H1 (cell line): ENCODE data around the gene PVALB. TPM values are rescaled to one million over a fixed set of nuclear protein-coding genes. Genes with fewer than 3 reads are reported as not detected.
A peak's percentile ranks its signal among the peaks of the same experiment; 100 is the strongest.

Experiments used
- CTCF ChIA-PET: fragments of 300-600 bp; sonication (Branson Sonifier 250); formaldehyde crosslinking; loops from one replicate; lab custom pipeline; 2021; ENCODE audit not compliant: partially characterized antibody; lab: Charles Lee
- POLR2A ChIA-PET: fragments of 300-600 bp; sonication (Branson Sonifier 250); formaldehyde crosslinking; loops from one replicate; lab custom pipeline; 2021; ENCODE audit warnings: inconsistent platforms; ENCODE audit not compliant: partially characterized antibody; lab: Charles Lee
- DNase-seq, 2 experiments: peaks; one replicate each; pipeline versions ENCODE4 v3.0.0 to v3.0.0-alpha.2; 2010 to 2022; ENCODE audit warnings: low spot score in 2 of 2, low read depth in 1 of 2, mixed read lengths in 1 of 2
- FAIRE-seq: peaks from 2 replicates; lab custom pipeline; 2011; peaks lifted over from hg19 to GRCh38; lab: Jason Lieb, UNC
- H2AFZ ChIP-seq: 2 replicates; pipeline ENCODE4 v1.8.1; 2012; ENCODE audit warnings: low read length, inconsistent platforms
- H2AK5ac ChIP-seq: 2 replicates; pipeline ENCODE4 v1.6.1; 2013; ENCODE audit warnings: low read depth, low read length
- H2BK120ac ChIP-seq: replicated peaks from 2 replicates; pipeline ENCODE3; 2013; ENCODE audit warnings: low read depth, low read length, inconsistent platforms
- H2BK12ac ChIP-seq: 2 replicates; pipeline ENCODE4 v1.6.1; 2013; ENCODE audit warnings: low read depth, low read length
- H2BK15ac ChIP-seq: 2 replicates; pipeline ENCODE4 v1.6.1; 2013; ENCODE audit warnings: low read length
- H2BK20ac ChIP-seq: 2 replicates; pipeline ENCODE4 v1.6.1; 2013; ENCODE audit warnings: low read length
- H2BK5ac ChIP-seq: 2 replicates; pipeline ENCODE4 v1.6.1; 2013; ENCODE audit warnings: low read depth, low read length
- H3K14ac ChIP-seq: 2 replicates; pipeline ENCODE4 v1.6.1; 2013; ENCODE audit warnings: inconsistent platforms; ENCODE audit not compliant: insufficient read length
- H3K18ac ChIP-seq: 2 replicates; pipeline ENCODE4 v1.6.1; 2013; ENCODE audit warnings: low read length; ENCODE audit errors: extremely low read depth
- H3K23ac ChIP-seq: 2 replicates; pipeline ENCODE4 v1.6.1; 2013; ENCODE audit warnings: inconsistent platforms; ENCODE audit not compliant: insufficient read length
- H3K23me2 ChIP-seq: 2 replicates; pipeline ENCODE4 v1.6.1; 2013; ENCODE audit warnings: low read depth, low read length
- H3K27ac ChIP-seq: 2 replicates; pipeline ENCODE4 v1.6.1; 2011; ENCODE audit warnings: low read depth, low read length, inconsistent platforms
- H3K27me3 ChIP-seq, 4 experiments: replicated peaks in 1 of 4; 1 replicate in 1 of 4; 2 replicates in 3 of 4; pipeline versions ENCODE4 v1.6.1 to v1.8.1; 2011 to 2013; ENCODE audit warnings: low read length in 3 of 4, mild to moderate bottlenecking in 3 of 4, inconsistent platforms in 2 of 4, mixed read lengths in 2 of 4, moderate library complexity in 1 of 4; ENCODE audit not compliant: control insufficient read depth in 3 of 4, insufficient read depth in 3 of 4; ENCODE audit errors: extremely low read depth in 1 of 4
- H3K36me3 ChIP-seq, 4 experiments: 2 replicates each; pipeline versions ENCODE4 v1.6.1 to v1.8.1; 2011 to 2013; ENCODE audit warnings: mild to moderate bottlenecking in 4 of 4, low read length in 3 of 4, moderate library complexity in 2 of 4, control low read depth in 1 of 4, inconsistent platforms in 1 of 4; ENCODE audit not compliant: insufficient read depth in 4 of 4, control insufficient read depth in 2 of 4
- H3K4ac ChIP-seq: replicated peaks from 2 replicates; pipeline ENCODE3; 2013; ENCODE audit warnings: low read length, low read depth, mixed read lengths, inconsistent platforms; ENCODE audit not compliant: insufficient read length
- H3K4me1 ChIP-seq, 4 experiments: replicated peaks in 1 of 4; 1 replicate in 1 of 4; 2 replicates in 3 of 4; pipeline versions ENCODE4 v1.6.1 to v1.8.1; 2011 to 2013; ENCODE audit warnings: low read length in 3 of 4, inconsistent platforms in 2 of 4, mixed read lengths in 1 of 4; ENCODE audit not compliant: insufficient read depth in 4 of 4, control insufficient read depth in 3 of 4
- H3K4me2 ChIP-seq, 2 experiments: 2 replicates each; pipeline versions ENCODE4 v1.6.1 to v1.8.1; 2011 to 2013; ENCODE audit warnings: low read depth in 2 of 2, low read length in 2 of 2, control low read depth in 1 of 2, inconsistent platforms in 1 of 2, mild to moderate bottlenecking in 1 of 2; ENCODE audit not compliant: insufficient read depth in 1 of 2
- H3K4me3 ChIP-seq, 4 experiments: fragments of 200-600, 300-600 bp in 1 of 4; sonication (generic), shearing (Covaris generic), sonication (Bioruptor Twin) in 1 of 4; 2 replicates each; pipeline versions ENCODE4 v1.5.1 to v1.8.1; 2011 to 2016; ENCODE audit warnings: low read length in 4 of 4, low read depth in 3 of 4, control low read depth in 2 of 4, inconsistent platforms in 2 of 4, mild to moderate bottlenecking in 2 of 4, mixed read lengths in 1 of 4, moderate library complexity in 1 of 4; ENCODE audit not compliant: insufficient read depth in 2 of 4; ENCODE audit errors: extremely low read depth in 1 of 4
- H3K56ac ChIP-seq: replicated peaks from 2 replicates; pipeline ENCODE3; 2013; ENCODE audit warnings: low read depth, mild to moderate bottlenecking, mixed read lengths, low read length, inconsistent platforms; ENCODE audit not compliant: insufficient read length
- H3K79me1 ChIP-seq: 2 replicates; pipeline ENCODE4 v1.6.1; 2013; ENCODE audit warnings: low read depth, low read length, control low read depth
- H3K79me2 ChIP-seq, 2 experiments: 2 replicates each; pipeline versions ENCODE4 v1.6.1 to v1.8.1; 2012 to 2013; ENCODE audit warnings: low read length in 2 of 2, mild to moderate bottlenecking in 2 of 2, inconsistent platforms in 1 of 2; ENCODE audit not compliant: insufficient read depth in 2 of 2, control insufficient read depth in 1 of 2
- H3K9ac ChIP-seq, 4 experiments: replicated peaks in 1 of 4; 1 replicate in 1 of 4; 2 replicates in 3 of 4; pipeline versions ENCODE4 v1.6.1 to v1.8.1; 2011 to 2013; ENCODE audit warnings: low read depth in 3 of 4, low read length in 3 of 4, control low read depth in 2 of 4, mild to moderate bottlenecking in 2 of 4, moderate library complexity in 2 of 4, inconsistent platforms in 1 of 4; ENCODE audit errors: extremely low read depth in 1 of 4
- H3K9me3 ChIP-seq, 2 experiments: 2 replicates each; pipeline versions ENCODE4 v1.6.1 to v1.8.1; 2012 to 2013; ENCODE audit warnings: mild to moderate bottlenecking in 2 of 2, moderate library complexity in 2 of 2, control low read depth in 1 of 2, inconsistent platforms in 1 of 2, low read depth in 1 of 2, low read length in 1 of 2, mixed read lengths in 1 of 2; ENCODE audit not compliant: insufficient read depth in 2 of 2
- H4K20me1 ChIP-seq, 2 experiments: replicated peaks in 1 of 2; 2 replicates each; pipeline versions ENCODE3 to v1.8.1; 2011 to 2013; ENCODE audit warnings: inconsistent platforms in 2 of 2, low read length in 2 of 2, mild to moderate bottlenecking in 1 of 2; ENCODE audit not compliant: insufficient read depth in 2 of 2, control insufficient read depth in 1 of 2
- H4K5ac ChIP-seq: 2 replicates; pipeline ENCODE4 v1.6.1; 2013; ENCODE audit warnings: low read length, low read depth, mixed read lengths, inconsistent platforms; ENCODE audit not compliant: insufficient read length
- H4K8ac ChIP-seq: 2 replicates; pipeline ENCODE4 v1.8.0; 2013; ENCODE audit warnings: mild to moderate bottlenecking, moderate library complexity, low read length, inconsistent platforms; ENCODE audit not compliant: insufficient read depth; ENCODE audit errors: extremely low read depth
- H4K91ac ChIP-seq: replicated peaks from 2 replicates; pipeline ENCODE3; 2013; ENCODE audit warnings: low read length, mixed read lengths, inconsistent platforms; ENCODE audit not compliant: insufficient read length
- CEBPB ChIP-seq: IDR thresholded peaks from 2 replicates; pipeline ENCODE4 v1.6.1; 2012; ENCODE audit warnings: low read depth, low read length
- E2F6 ChIP-seq: IDR thresholded peaks from 2 replicates; pipeline ENCODE4 v1.6.1; 2012; ENCODE audit warnings: inconsistent platforms
- EP300 ChIP-seq, 2 experiments: IDR thresholded peaks; 1 replicate in 1 of 2; 2 replicates in 1 of 2; pipeline ENCODE4 v1.6.1; 2011 to 2012; ENCODE audit warnings: low read depth in 2 of 2, low read length in 2 of 2, mild to moderate bottlenecking in 2 of 2, borderline replicate concordance in 1 of 2, inconsistent platforms in 1 of 2, moderate library complexity in 1 of 2
- FOSL1 ChIP-seq: IDR thresholded peaks from 2 replicates; pipeline ENCODE4 v1.6.1; 2011; ENCODE audit warnings: mild to moderate bottlenecking, low read depth, low read length, moderate library complexity; ENCODE audit not compliant: insufficient read depth
- HDAC2 ChIP-seq, 2 experiments: fragments of 300-600 bp in 1 of 2; sonication (generic) in 1 of 2; IDR thresholded peaks; 2 replicates each; pipeline ENCODE4 v1.6.1; 2011 to 2012; ENCODE audit warnings: low read depth in 2 of 2, low read length in 2 of 2, mild to moderate bottlenecking in 2 of 2, moderate library complexity in 2 of 2, borderline replicate concordance in 1 of 2, inconsistent platforms in 1 of 2
- NANOG ChIP-seq: IDR thresholded peaks from 2 replicates; pipeline ENCODE4 v1.6.1; 2011; ENCODE audit warnings: low read length, low read depth, mild to moderate bottlenecking, inconsistent platforms; ENCODE audit not compliant: insufficient read depth, poor library complexity, severe bottlenecking
- RBBP5 ChIP-seq: IDR thresholded peaks from 2 replicates; pipeline ENCODE4 v1.7.1; 2012; ENCODE audit warnings: low read depth, mild to moderate bottlenecking, inconsistent platforms, low read length, moderate library complexity, borderline replicate concordance
- SAP30 ChIP-seq: fragments of 300-600 bp; sonication (generic); IDR thresholded peaks from 2 replicates; pipeline ENCODE4 v1.7.1; 2012; ENCODE audit warnings: low read length, moderate library complexity, mild to moderate bottlenecking, inconsistent platforms; ENCODE audit not compliant: insufficient read depth, insufficient replicate concordance
- TCF12 ChIP-seq: IDR thresholded peaks from 2 replicates; pipeline ENCODE4 v1.6.1; 2011; ENCODE audit warnings: low read depth, mild to moderate bottlenecking, low read length
- USF2 ChIP-seq: IDR thresholded peaks from 2 replicates; pipeline ENCODE4 v1.6.1; 2011; ENCODE audit warnings: low read length, improper control_type of control experiment
- WGBS, 2 experiments: shearing (Covaris generic) in 1 of 2; methylation state at CpG; one replicate each; pipeline versions ENCODE4 v1.1.6 to v1.1.7; 2013 to 2015; ENCODE audit warnings: low lambda C conversion rate in 2 of 2, mixed read lengths in 2 of 2, inconsistent platforms in 1 of 2, low coverage in 1 of 2, missing lambda C conversion rate in 1 of 2; ENCODE audit not compliant: insufficient replicate concordance in 2 of 2, insufficient coverage in 1 of 2, insufficient read length in 1 of 2; ENCODE audit errors: extremely low coverage in 1 of 2, missing lambda C conversion rate in 1 of 2; 5-methylcytosine and 5-hydroxymethylcytosine counted together
- polyA plus RNA-seq, 7 experiments: library from polyadenylated mRNA; depleted of rRNA in 3 of 7; stranded (reverse) in 5 of 7; unstranded in 2 of 7; fragments of >200 nt in 5 of 7; fragments of 200-250 nt in 2 of 7; gene quantifications; 1 replicate in 5 of 7; 2 replicates in 1 of 7; 4 replicates in 1 of 7; pipeline versions ENCODE4 v1.2.1 to v1.2.3, GENCODE V29; 2011 to 2013; ENCODE audit warnings: missing spikeins in 2 of 7, mixed read lengths in 2 of 7
- total RNA-seq: library from RNA; stranded (reverse); fragmentation: NEBNext Ultra II Directional; extraction: Animal tissue kit (Norgen Biotek cat#: 25700); gene quantifications from 2 replicates; pipeline ENCODE4 v1.2.1, GENCODE V29; 2021

The PVALB gene
- total and polyA plus RNA-seq, 2 of the 8 experiments (the other 6 are each of a cell fraction or from before 2014, with no cell fraction given), result 1.7 to 5.4 TPM

GRCh38 chr22:36865346-36865745, 48.5 kb upstream of the PVALB start:
- H3K4me2 ChIP-seq, result no peak overlapping the region
- H3K9ac ChIP-seq, result no peak overlapping the region
- H3K27ac ChIP-seq, result no peak overlapping the region
- H3K18ac ChIP-seq, result no peak overlapping the region
- ChIA-PET CTCF (interaction anchor here (0.9 to 7.7 kb wide), 9 partner anchors 7 to 183 kb away, joined by 3 to 89 read pairs (median 4); partner anchors contain the start of gene NCF4), POLR2A (no interaction called here)
- no peak overlapping the region for H3K56ac ChIP-seq
- H4K8ac ChIP-seq, result no peak overlapping the region; the same call in 1 of the 2 replicates
- H3K23me2 ChIP-seq, result no peaks in the 10 kb centered on the region
- no peak overlapping the region for H2BK120ac ChIP-seq
- peaks cover 0 to 3% (median 0%) of the 10 kb centered on the region in 4 experiments; a peak in 3 of 7 replicates for H3K4me1 ChIP-seq
- H3K27me3 ChIP-seq, result no peaks in the 10 kb centered on the region
- FAIRE-seq (no peak), DNase-seq (no peak)
- H3K79me1 ChIP-seq, result no peaks in the 10 kb centered on the region
- no peak overlapping the region for H2BK15ac ChIP-seq
- H3K4ac ChIP-seq, result no peak overlapping the region
- H4K91ac ChIP-seq, result no peak overlapping the region
- H2BK12ac ChIP-seq, result no peak overlapping the region
- H3K23ac ChIP-seq, result no peak overlapping the region
- no peak overlapping the region for H2BK5ac ChIP-seq
- H4K5ac ChIP-seq, result no peak overlapping the region
- H3K14ac ChIP-seq, result no peak overlapping the region
- no peak overlapping the region for H3K4me3 ChIP-seq
- 86% methylated on average over 13 of the region's 13 CpGs; no CpG with 5 or more reads in 1 of the 2 experiments for WGBS, 2 experiments
- H2AFZ ChIP-seq, result no peak overlapping the region
- H4K20me1 ChIP-seq, result no peaks in the 10 kb centered on the region
- H3K79me2 ChIP-seq, result no peaks in the 10 kb centered on the region
- no peaks in the 10 kb centered on the region for H3K36me3 ChIP-seq
- H3K9me3 ChIP-seq, result no peaks in the 10 kb centered on the region
- 0 out of 2 replicates have a peak overlapping the region, but pooled peaks have one; percentile 5 for H2AK5ac ChIP-seq
- no peak overlapping the region for H2BK20ac ChIP-seq
- no peak for TF ChIP-seq SAP30
- TF ChIP-seq USF2, result no peak
- no peak for TF ChIP-seq CEBPB
- no peak for TF ChIP-seq E2F6
- no peak for TF ChIP-seq HDAC2 (IDR thresholded peaks at IDR 0.05; ENCODE audit: borderline replicate concordance in 1 of 2, low read depth in 2 of 2, low read length in 2 of 2)
- TF ChIP-seq EP300 (IDR thresholded peaks at IDR 0.05; ENCODE audit: borderline replicate concordance in 1 of 2, low read depth in 2 of 2, low read length in 2 of 2), result no peak
- no peak for TF ChIP-seq TCF12
- no peak for TF ChIP-seq FOSL1
- TF ChIP-seq NANOG, result no peak
- TF ChIP-seq RBBP5, result no peak
